ENCODE data around the gene SND1.

SND1 gene

DNA sequence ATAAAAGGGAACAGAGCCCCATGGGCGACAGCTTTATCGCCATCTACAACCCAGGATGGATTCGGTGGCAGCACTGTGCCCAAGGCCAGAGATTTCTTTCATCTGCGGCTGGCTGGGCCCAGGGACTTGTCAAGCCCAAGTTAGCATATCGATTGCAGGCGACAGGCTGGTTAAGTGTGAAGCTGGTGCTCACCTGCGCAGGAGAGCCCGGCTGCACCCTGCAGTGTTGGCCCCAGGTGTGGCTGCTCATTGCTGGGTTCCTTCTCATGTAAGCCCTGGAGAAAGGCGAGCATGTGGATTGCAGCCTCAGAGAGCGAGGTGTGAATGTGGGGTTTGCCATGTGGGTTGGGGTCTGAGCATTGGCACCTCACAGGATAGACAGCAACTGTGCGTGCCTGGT, 419.8 kb downstream of the SND1 start:
- Histone ChIP-seq H3K4me1 (ENCODE audit: control insufficient read depth in 1 of 2, insufficient read depth in 2 of 2, low read length in 2 of 2) (peaks cover 5 to 6% of the 10 kb centered on the region in 2 donors), H3K9ac (ENCODE audit: low read depth in 1 of 2, low read length in 2 of 2) (no peak overlapping the region), H3K4me3 (ENCODE audit: low read depth in 1 of 2, low read length in 2 of 2) (no peak overlapping the region), H3K27ac (ENCODE audit: low read depth, low read length) (no peak overlapping the region), H3K27me3 (ENCODE audit: control insufficient read depth in 1 of 2, insufficient read depth in 2 of 2, low read length in 2 of 2) (no peaks in the 10 kb centered on the region), H3K36me3 (ENCODE audit: control insufficient read depth in 1 of 2, insufficient read depth in 2 of 2, low read length in 2 of 2) (peaks cover 9 to 20% of the 10 kb centered on the region in 2 donors), H3K9me3 (ENCODE audit: control insufficient read depth in 1 of 2, low read length in 2 of 2) (no peaks in the 10 kb centered on the region)

DNA sequence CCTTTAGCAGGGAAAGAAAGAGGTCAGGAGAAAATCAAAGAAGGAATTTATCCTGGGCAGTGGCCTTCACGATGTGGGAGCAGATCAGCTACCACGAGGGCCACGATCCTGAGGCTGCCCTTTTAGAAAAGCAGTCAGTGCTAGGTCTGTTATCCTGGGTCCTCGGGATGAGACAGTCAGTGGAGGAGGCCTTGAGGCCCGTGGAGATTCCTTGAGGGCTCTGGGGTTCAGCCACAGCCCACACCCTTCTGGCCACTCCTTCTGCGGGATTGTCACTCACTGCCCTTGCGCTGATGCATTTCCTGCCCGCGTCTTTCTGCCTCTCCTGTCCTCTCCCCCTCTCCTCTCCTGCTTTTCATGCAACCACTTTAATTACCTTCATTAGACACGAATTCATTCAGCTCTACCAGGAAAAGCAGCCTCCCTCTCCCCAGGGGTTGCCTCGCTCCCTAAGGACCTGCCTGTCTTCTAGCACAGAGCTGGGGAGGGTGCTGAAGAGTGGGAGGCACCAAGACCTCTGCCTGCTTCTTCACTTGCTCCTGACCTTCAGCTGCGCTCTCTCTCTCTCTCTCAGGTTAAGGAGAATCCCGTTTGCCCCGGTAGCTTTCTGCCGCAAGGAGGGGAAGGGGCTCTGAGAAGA, 421.8 kb downstream of the SND1 start:
- Histone ChIP-seq H3K27me3 (ENCODE audit: control insufficient read depth in 1 of 2, insufficient read depth in 2 of 2, low read length in 2 of 2) (no peaks in the 10 kb centered on the region), H3K4me3 (ENCODE audit: low read depth in 1 of 2, low read length in 2 of 2) (no peak overlapping the region), H3K36me3 (ENCODE audit: control insufficient read depth in 1 of 2, insufficient read depth in 2 of 2, low read length in 2 of 2) (peaks cover 13 to 26% of the 10 kb centered on the region in 2 donors), H3K4me1 (ENCODE audit: control insufficient read depth in 1 of 2, insufficient read depth in 2 of 2, low read length in 2 of 2) (peaks cover 22 to 23% of the 10 kb centered on the region in 2 donors), H3K9ac (ENCODE audit: low read depth in 1 of 2, low read length in 2 of 2) (no peak overlapping the region), H3K27ac (ENCODE audit: low read depth, low read length) (no peak overlapping the region), H3K9me3 (ENCODE audit: control insufficient read depth in 1 of 2, low read length in 2 of 2) (no peaks in the 10 kb centered on the region)

DNA sequence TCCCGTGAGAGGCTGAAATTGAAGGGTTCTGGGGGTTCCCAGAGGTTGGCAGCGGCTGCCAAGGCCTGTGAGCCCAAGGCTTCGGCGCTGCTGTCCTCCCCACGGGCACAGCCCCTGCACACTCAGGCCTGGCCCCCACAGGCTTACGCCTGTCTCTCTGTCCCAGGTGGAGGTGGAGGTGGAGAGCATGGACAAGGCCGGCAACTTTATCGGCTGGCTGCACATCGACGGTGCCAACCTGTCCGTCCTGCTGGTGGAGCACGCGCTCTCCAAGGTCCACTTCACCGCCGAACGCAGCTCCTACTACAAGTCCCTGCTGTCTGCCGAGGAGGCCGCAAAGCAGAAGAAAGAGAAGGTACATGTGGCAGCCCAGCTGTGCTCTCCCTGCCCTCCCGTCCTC, 422.3 kb downstream of the SND1 start:
- Histone ChIP-seq H3K4me3 (ENCODE audit: low read depth in 1 of 2, low read length in 2 of 2) (no peak overlapping the region), H3K36me3 (ENCODE audit: control insufficient read depth in 1 of 2, insufficient read depth in 2 of 2, low read length in 2 of 2) (peaks cover 18 to 30% of the 10 kb centered on the region in 2 donors), H3K27me3 (ENCODE audit: control insufficient read depth in 1 of 2, insufficient read depth in 2 of 2, low read length in 2 of 2) (no peaks in the 10 kb centered on the region), H3K9ac (ENCODE audit: low read depth in 1 of 2, low read length in 2 of 2) (no peak overlapping the region), H3K27ac (ENCODE audit: low read depth, low read length) (no peak overlapping the region), H3K9me3 (ENCODE audit: control insufficient read depth in 1 of 2, low read length in 2 of 2) (no peaks in the 10 kb centered on the region), H3K4me1 (ENCODE audit: control insufficient read depth in 1 of 2, insufficient read depth in 2 of 2, low read length in 2 of 2) (peaks cover 22 to 23% of the 10 kb centered on the region in 2 donors)

DNA sequence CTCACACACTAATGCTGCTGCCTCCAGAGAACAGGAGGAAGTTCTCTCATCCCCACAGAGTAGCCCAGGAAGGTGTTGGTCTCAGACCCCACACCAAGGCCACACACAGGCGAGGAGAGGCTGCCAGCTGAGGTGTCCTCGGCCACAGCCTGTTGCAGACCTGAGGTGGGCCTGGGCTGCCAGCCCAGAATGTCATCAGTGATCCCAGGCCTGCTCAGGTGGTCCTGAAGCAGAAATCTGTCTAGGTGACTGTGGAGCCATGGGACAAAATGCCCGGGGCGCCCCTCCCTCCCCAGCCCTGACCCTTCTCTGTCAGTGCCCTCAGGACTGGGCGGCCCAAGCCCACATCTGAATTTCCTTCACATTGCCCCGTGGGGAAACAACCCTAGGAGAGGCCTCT, 422.7 kb downstream of the SND1 start:
- Histone ChIP-seq H3K27me3 (ENCODE audit: control insufficient read depth in 1 of 2, insufficient read depth in 2 of 2, low read length in 2 of 2) (no peaks in the 10 kb centered on the region), H3K27ac (ENCODE audit: low read depth, low read length) (no peak overlapping the region), H3K4me1 (ENCODE audit: control insufficient read depth in 1 of 2, insufficient read depth in 2 of 2, low read length in 2 of 2) (peaks cover 22 to 23% of the 10 kb centered on the region in 2 donors), H3K36me3 (ENCODE audit: control insufficient read depth in 1 of 2, insufficient read depth in 2 of 2, low read length in 2 of 2) (peaks cover 18 to 33% of the 10 kb centered on the region in 2 donors), H3K4me3 (ENCODE audit: low read depth in 1 of 2, low read length in 2 of 2) (no peak overlapping the region), H3K9ac (ENCODE audit: low read depth in 1 of 2, low read length in 2 of 2) (no peak overlapping the region), H3K9me3 (ENCODE audit: control insufficient read depth in 1 of 2, low read length in 2 of 2) (no peaks in the 10 kb centered on the region)

DNA sequence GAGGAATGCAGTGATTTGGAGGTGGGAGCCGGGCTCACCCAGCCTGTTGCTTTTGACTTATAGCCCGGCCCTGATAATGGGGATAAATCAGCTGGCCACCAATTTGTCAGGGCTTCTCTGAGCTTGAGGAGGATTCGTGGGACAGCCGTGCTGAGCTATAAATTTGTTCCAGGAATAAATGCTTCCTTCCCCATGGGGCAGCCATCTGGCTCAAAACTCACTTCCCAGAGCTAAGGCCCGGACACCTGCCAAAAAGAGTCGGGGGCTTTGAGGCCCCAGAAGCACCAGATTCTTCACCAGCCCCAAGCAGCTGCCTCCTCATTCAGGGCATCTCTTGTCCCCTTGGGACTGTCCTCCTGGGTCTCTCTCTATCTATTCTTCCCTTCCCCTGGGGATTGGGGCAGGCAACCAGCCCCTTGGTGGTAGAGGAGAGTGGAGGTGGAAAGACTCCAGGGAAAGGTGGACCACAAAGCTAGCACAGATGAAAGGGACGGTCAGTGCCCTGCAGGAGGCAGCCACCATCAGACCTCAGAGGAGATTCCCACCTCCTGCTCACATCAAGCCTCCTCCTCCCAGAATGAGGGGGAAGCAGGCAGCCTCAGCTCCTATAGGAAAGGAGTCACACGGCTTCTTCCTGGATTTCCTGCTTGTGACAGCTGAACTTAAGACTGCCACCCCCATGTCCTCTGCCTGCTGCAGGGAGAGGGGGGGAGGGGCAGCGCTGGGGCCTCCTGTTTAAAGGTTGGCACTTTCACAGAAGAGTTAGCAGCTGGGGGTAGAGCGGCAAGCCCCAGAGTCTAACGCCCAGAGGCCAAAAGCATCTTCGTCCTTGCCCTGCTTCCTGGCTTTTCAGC, 423.5 kb downstream of the SND1 start:
- Histone ChIP-seq H3K9me3 (ENCODE audit: control insufficient read depth in 1 of 2, low read length in 2 of 2) (no peaks in the 10 kb centered on the region), H3K27me3 (ENCODE audit: control insufficient read depth in 1 of 2, insufficient read depth in 2 of 2, low read length in 2 of 2) (no peaks in the 10 kb centered on the region), H3K27ac (ENCODE audit: low read depth, low read length) (no peak overlapping the region), H3K4me3 (ENCODE audit: low read depth in 1 of 2, low read length in 2 of 2) (no peak overlapping the region), H3K36me3 (ENCODE audit: control insufficient read depth in 1 of 2, insufficient read depth in 2 of 2, low read length in 2 of 2) (peaks cover 18 to 41% of the 10 kb centered on the region in 2 donors), H3K4me1 (ENCODE audit: control insufficient read depth in 1 of 2, insufficient read depth in 2 of 2, low read length in 2 of 2) (peaks cover 22 to 23% of the 10 kb centered on the region in 2 donors), H3K9ac (ENCODE audit: low read depth in 1 of 2, low read length in 2 of 2) (no peak overlapping the region)

DNA sequence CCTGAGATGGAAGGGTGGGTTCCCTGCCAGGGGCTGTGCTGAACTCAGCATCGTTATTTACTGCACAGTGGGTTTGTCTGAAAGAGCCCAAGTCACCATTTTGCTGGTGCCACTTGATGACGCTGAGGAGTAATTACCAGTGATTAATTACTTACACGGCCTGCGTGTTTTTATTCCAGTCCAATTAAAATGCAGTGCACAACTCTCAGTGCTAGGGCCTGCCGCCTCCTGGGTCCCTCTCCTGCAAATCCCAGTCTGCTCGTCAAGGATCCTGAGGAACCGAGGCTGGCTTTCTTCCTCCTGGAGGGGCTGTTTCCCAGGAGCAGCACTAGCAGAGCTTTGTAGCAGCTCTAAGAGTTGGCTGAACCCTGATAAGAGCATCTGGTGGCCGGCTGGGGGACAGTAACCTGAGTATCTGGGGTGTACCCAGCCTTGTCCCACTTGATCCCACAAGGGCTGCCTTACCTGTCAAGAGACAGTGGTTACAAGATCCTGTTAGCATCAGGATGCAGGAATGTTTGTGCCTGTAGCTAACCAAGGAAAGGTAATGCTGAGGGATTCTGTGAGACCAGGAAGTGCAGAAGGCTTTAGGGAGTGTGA, 424.3 kb downstream of the SND1 start:
- Histone ChIP-seq H3K4me1 (ENCODE audit: control insufficient read depth in 1 of 2, insufficient read depth in 2 of 2, low read length in 2 of 2) (peaks cover 22 to 23% of the 10 kb centered on the region in 2 donors), H3K27ac (ENCODE audit: low read depth, low read length) (no peak overlapping the region), H3K36me3 (ENCODE audit: control insufficient read depth in 1 of 2, insufficient read depth in 2 of 2, low read length in 2 of 2) (peaks cover 20 to 44% of the 10 kb centered on the region in 2 donors), H3K9ac (ENCODE audit: low read depth in 1 of 2, low read length in 2 of 2) (no peak overlapping the region), H3K27me3 (ENCODE audit: control insufficient read depth in 1 of 2, insufficient read depth in 2 of 2, low read length in 2 of 2) (no peaks in the 10 kb centered on the region), H3K9me3 (ENCODE audit: control insufficient read depth in 1 of 2, low read length in 2 of 2) (no peaks in the 10 kb centered on the region), H3K4me3 (ENCODE audit: low read depth in 1 of 2, low read length in 2 of 2) (no peak overlapping the region)

DNA sequence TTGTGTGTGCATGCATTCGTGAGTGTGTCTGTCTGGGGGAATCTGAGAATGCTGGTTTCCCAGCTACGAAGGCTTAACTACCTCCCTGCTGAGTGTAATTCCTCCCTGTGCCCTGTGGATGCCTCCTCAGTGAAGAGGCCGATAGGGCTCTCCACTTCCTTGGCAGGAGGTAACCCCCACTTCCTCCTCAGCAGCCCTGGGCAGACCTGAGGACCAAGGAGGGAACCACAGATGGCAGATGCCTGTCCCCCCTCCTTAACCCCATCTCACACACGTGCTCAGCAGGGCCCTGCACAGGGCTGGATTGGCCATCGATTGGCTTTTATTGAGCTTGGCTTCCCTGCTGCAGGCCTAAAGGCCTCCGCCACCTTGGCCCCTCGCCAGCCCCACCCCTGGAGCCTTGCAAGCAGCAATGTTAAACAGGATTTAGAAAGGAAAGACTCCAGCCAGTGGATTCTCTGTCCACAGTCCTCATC, 424.8 kb downstream of the SND1 start:
- H3K27me3 ChIP-seq (ENCODE audit: control insufficient read depth in 1 of 2, insufficient read depth in 2 of 2, low read length in 2 of 2), result no peaks in the 10 kb centered on the region
- no peak overlapping the region for H3K27ac ChIP-seq (ENCODE audit: low read depth, low read length)
- H3K4me1 ChIP-seq (ENCODE audit: control insufficient read depth in 1 of 2, insufficient read depth in 2 of 2, low read length in 2 of 2), result peaks cover 22 to 23% of the 10 kb centered on the region in 2 donors
- no peak overlapping the region for H3K9ac ChIP-seq (ENCODE audit: low read depth in 1 of 2, low read length in 2 of 2)
- H3K9me3 ChIP-seq (ENCODE audit: control insufficient read depth in 1 of 2, low read length in 2 of 2), result no peaks in the 10 kb centered on the region
- no peak overlapping the region for H3K4me3 ChIP-seq (ENCODE audit: low read depth in 1 of 2, low read length in 2 of 2)
- H3K36me3 ChIP-seq (ENCODE audit: control insufficient read depth in 1 of 2, insufficient read depth in 2 of 2, low read length in 2 of 2), result peaks cover 21 to 49% of the 10 kb centered on the region in 2 donors

DNA sequence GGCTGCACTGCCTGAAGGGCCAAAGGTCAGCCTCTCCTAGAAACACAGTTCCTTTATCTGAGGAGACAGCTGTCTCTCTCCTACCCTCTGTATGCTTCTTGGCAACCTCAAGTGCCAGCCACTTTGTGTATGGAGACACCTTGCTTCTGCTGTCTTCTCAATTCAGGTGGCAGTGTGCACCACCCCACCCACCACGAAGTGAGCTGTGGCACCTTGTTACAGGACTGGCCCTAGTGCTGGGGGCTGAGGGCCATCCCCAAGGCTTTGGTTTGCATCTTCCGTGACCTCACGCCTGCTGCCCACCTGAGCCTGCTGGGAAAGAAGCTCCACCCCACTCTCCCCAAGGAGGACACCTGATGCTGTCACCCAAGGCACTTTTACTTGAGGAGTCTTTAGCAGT, 426.3 kb downstream of the SND1 start:
- no peak overlapping the region for H3K4me3 ChIP-seq (ENCODE audit: low read depth in 1 of 2, low read length in 2 of 2)
- H3K9me3 ChIP-seq (ENCODE audit: control insufficient read depth in 1 of 2, low read length in 2 of 2), result no peaks in the 10 kb centered on the region
- H3K36me3 ChIP-seq (ENCODE audit: control insufficient read depth in 1 of 2, insufficient read depth in 2 of 2, low read length in 2 of 2), result peaks cover 21 to 64% of the 10 kb centered on the region in 2 donors
- no peaks in the 10 kb centered on the region for H3K27me3 ChIP-seq (ENCODE audit: control insufficient read depth in 1 of 2, insufficient read depth in 2 of 2, low read length in 2 of 2)
- peaks cover 22 to 23% of the 10 kb centered on the region in 2 donors for H3K4me1 ChIP-seq (ENCODE audit: control insufficient read depth in 1 of 2, insufficient read depth in 2 of 2, low read length in 2 of 2)
- H3K27ac ChIP-seq (ENCODE audit: low read depth, low read length), result no peak overlapping the region
- no peak overlapping the region for H3K9ac ChIP-seq (ENCODE audit: low read depth in 1 of 2, low read length in 2 of 2)

DNA sequence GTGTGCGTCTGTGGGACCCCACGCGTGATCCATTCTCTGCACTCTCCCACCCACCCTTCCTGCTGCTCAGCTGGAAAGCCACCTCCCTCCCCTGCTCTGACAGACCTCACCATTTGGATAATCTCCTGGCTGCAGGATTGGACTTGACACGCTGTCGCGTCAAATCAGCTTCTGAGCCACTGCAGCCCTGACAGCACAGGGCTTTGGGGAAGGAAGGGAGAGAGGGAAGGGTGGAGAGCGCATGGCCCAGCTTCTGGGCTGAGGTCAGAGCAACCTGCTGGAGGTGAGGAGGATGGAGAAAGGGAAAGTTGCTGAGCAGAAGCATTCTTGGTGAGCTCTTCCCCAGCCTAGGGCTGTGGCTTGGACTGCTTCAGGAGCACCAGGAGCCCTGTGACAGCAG, 428.2 kb downstream of the SND1 start:
- peaks cover 33 to 70% of the 10 kb centered on the region in 2 donors for H3K36me3 ChIP-seq (ENCODE audit: control insufficient read depth in 1 of 2, insufficient read depth in 2 of 2, low read length in 2 of 2)
- H3K4me1 ChIP-seq (ENCODE audit: control insufficient read depth in 1 of 2, insufficient read depth in 2 of 2, low read length in 2 of 2), result peaks cover 22 to 23% of the 10 kb centered on the region in 2 donors
- H3K4me3 ChIP-seq (ENCODE audit: low read depth in 1 of 2, low read length in 2 of 2), result no peak overlapping the region
- no peak overlapping the region for H3K9ac ChIP-seq (ENCODE audit: low read depth in 1 of 2, low read length in 2 of 2)
- no peaks in the 10 kb centered on the region for H3K27me3 ChIP-seq (ENCODE audit: control insufficient read depth in 1 of 2, insufficient read depth in 2 of 2, low read length in 2 of 2)
- no peak overlapping the region for H3K27ac ChIP-seq (ENCODE audit: low read depth, low read length)
- no peaks in the 10 kb centered on the region for H3K9me3 ChIP-seq (ENCODE audit: control insufficient read depth in 1 of 2, low read length in 2 of 2)

DNA sequence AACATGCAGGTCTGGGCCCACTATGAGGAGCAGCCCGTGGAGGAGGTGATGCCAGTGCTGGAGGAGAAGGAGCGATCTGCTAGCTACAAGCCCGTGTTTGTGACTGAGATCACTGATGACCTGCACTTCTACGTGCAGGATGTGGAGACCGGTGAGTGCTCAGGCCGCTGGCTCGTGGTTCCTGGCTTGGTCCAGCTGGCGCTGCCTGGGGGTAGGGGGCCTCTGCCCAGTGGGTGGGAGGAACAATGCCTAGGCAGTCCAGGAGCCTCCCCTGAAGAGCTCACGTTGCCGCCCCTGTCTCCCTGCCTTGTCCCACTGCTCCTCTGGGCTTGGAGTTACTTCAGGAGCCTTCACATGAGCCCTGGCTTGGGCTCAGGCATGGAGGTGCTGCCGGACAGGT, 429.4 kb downstream of the SND1 start:
- H3K36me3 ChIP-seq (ENCODE audit: control insufficient read depth in 1 of 2, insufficient read depth in 2 of 2, low read length in 2 of 2), result peaks cover 39 to 81% of the 10 kb centered on the region in 2 donors
- no peaks in the 10 kb centered on the region for H3K27me3 ChIP-seq (ENCODE audit: control insufficient read depth in 1 of 2, insufficient read depth in 2 of 2, low read length in 2 of 2)
- no peak overlapping the region for H3K27ac ChIP-seq (ENCODE audit: low read depth, low read length)
- no peaks in the 10 kb centered on the region for H3K9me3 ChIP-seq (ENCODE audit: control insufficient read depth in 1 of 2, low read length in 2 of 2)
- H3K9ac ChIP-seq (ENCODE audit: low read depth in 1 of 2, low read length in 2 of 2), result no peak overlapping the region
- no peak overlapping the region for H3K4me3 ChIP-seq (ENCODE audit: low read depth in 1 of 2, low read length in 2 of 2)
- H3K4me1 ChIP-seq (ENCODE audit: control insufficient read depth in 1 of 2, insufficient read depth in 2 of 2, low read length in 2 of 2), result peaks cover 21 to 22% of the 10 kb centered on the region in 2 donors

All from duodenal mucosa (tissue), 2 donors.